GM23338 (cell line): ENCODE measurements around the gene AOAH. TPM values are rescaled to one million over a fixed set of nuclear protein-coding genes. Genes with fewer than 3 reads are reported as not detected.

ENCODE experiments used
- ATAC-seq: fragments of 200-7000 bp; cut with Tn5 transposase; 3 replicates; pipeline ENCODE4 v1.9.1; 2020
- DNase-seq: peaks from one replicate; pipeline ENCODE4 v3.0.0-alpha.2; 2015; ENCODE audit warnings: low spot score
- H2AFZ ChIP-seq: fragments of 200-600 bp; sonication (generic); 2 replicates; pipeline ENCODE4 v1.8.0; 2016; ENCODE audit warnings: antibody characterized with exemption, mild to moderate bottlenecking, moderate library complexity
- H3F3A ChIP-seq: fragments of 200-600 bp; sonication (generic); replicated peaks from 2 replicates; pipeline ENCODE4 v1.8.0; 2017; ENCODE audit warnings: antibody characterized with exemption, mixed run types, low read depth
- H3K27ac ChIP-seq: fragments of 200-600 bp; sonication (generic); 2 replicates; pipeline ENCODE4 v1.6.1; 2016; ENCODE audit warnings: low read depth
- H3K27me3 ChIP-seq: fragments of 200-600 bp; sonication (generic); 2 replicates; pipeline ENCODE4 v1.8.0; 2016; ENCODE audit warnings: mild to moderate bottlenecking, mixed run types, moderate library complexity; ENCODE audit not compliant: insufficient read depth
- H3K36me3 ChIP-seq: fragments of 200-600 bp; sonication (generic); 2 replicates; pipeline ENCODE4 v1.8.0; 2016; ENCODE audit warnings: mild to moderate bottlenecking; ENCODE audit not compliant: insufficient read depth
- H3K4me1 ChIP-seq: fragments of 200-600 bp; sonication (generic); 2 replicates; pipeline ENCODE4 v1.8.0; 2016; ENCODE audit warnings: mild to moderate bottlenecking, moderate library complexity; ENCODE audit not compliant: insufficient read depth
- H3K4me2 ChIP-seq: fragments of 200-600 bp; sonication (generic); 2 replicates; pipeline ENCODE4 v1.7.1; 2017; ENCODE audit warnings: mixed run types
- H3K4me3 ChIP-seq: fragments of 200-600 bp; sonication (generic); 2 replicates; pipeline ENCODE4 v1.6.1; 2016; ENCODE audit warnings: mixed run types
- H3K79me2 ChIP-seq: fragments of 200-600 bp; sonication (generic); replicated peaks from 2 replicates; pipeline ENCODE4 v1.8.0; 2017; ENCODE audit warnings: mild to moderate bottlenecking; ENCODE audit not compliant: insufficient read depth
- H3K9me2 ChIP-seq: fragments of 200-600 bp; sonication (generic); 2 replicates; pipeline ENCODE4 v1.8.0; 2017; ENCODE audit not compliant: insufficient read depth
- H4K20me1 ChIP-seq: fragments of 200-600 bp; sonication (generic); replicated peaks from 2 replicates; pipeline ENCODE4 v1.8.0; 2017; ENCODE audit warnings: mild to moderate bottlenecking; ENCODE audit not compliant: insufficient read depth
- H3K27ac Mint-ChIP-seq: 2 replicates; pipeline ENCODE4 v1.8.0; 2020; ENCODE audit warnings: inconsistent platforms, mild to moderate bottlenecking, moderate library complexity, mixed read lengths
- H3K27me3 Mint-ChIP-seq: 3 replicates; pipeline ENCODE4 v1.8.0; 2022; ENCODE audit warnings: low read depth, mild to moderate bottlenecking, moderate library complexity, mixed read lengths, inconsistent platforms; ENCODE audit not compliant: insufficient read depth, poor library complexity
- H3K36me3 Mint-ChIP-seq: 3 replicates; pipeline ENCODE4 v1.8.0; 2021; ENCODE audit warnings: low read depth, mild to moderate bottlenecking, inconsistent platforms, moderate library complexity, mixed read lengths
- H3K4me1 Mint-ChIP-seq: 3 replicates; pipeline ENCODE4 v1.8.0; 2020; ENCODE audit warnings: mild to moderate bottlenecking, inconsistent platforms, mixed read lengths
- H3K4me3 Mint-ChIP-seq: 3 replicates; pipeline ENCODE4 v1.8.0; 2021; ENCODE audit warnings: moderate library complexity, mild to moderate bottlenecking, inconsistent platforms, mixed read lengths
- H3K9me3 Mint-ChIP-seq: 3 replicates; pipeline ENCODE4 v1.8.0; 2020; ENCODE audit warnings: moderate library complexity, mild to moderate bottlenecking, inconsistent platforms, mixed read lengths
- JUNB ChIP-seq: IDR thresholded peaks from one replicate; pipeline ENCODE4 v1.6.1; 2016; ENCODE audit warnings: antibody characterized with exemption; ENCODE audit not compliant: unreplicated experiment
- NANOG ChIP-seq: IDR thresholded peaks from 2 replicates; pipeline ENCODE4 v1.6.1; 2016; ENCODE audit warnings: antibody characterized with exemption, borderline replicate concordance
- REST ChIP-seq: IDR thresholded peaks from one replicate; pipeline ENCODE4 v1.6.1; 2018; ENCODE audit warnings: antibody characterized with exemption; ENCODE audit not compliant: unreplicated experiment
- STAT1 ChIP-seq: IDR thresholded peaks from one replicate; pipeline ENCODE4 v1.6.1; 2016; ENCODE audit warnings: antibody characterized with exemption; ENCODE audit not compliant: unreplicated experiment
- ZNF462 ChIP-seq: fragments of 250-450 bp; sonication (Bioruptor Pico); IDR thresholded peaks from 2 replicates; pipeline ENCODE4 v1.5.0; 2020; ENCODE audit warnings: mild to moderate bottlenecking, moderate library complexity
- polyA plus RNA-seq: library from polyadenylated mRNA; unstranded; fragments of >200 nt; fragmentation: Nextera tagmentation; extraction: Ambion mirVana; gene quantifications from 2 replicates; pipeline ENCODE4 v1.2.1, GENCODE V29; 2016
- total RNA-seq: library from RNA; depleted of rRNA; stranded (reverse); fragments of >200 nt; shearing (Covaris generic); gene quantifications from 2 replicates; pipeline ENCODE4 v1.2.3, GENCODE V29; 2014

Gene AOAH
- total and polyA plus RNA-seq, 2 experiments from 2014 or later, result not detected

DNA sequence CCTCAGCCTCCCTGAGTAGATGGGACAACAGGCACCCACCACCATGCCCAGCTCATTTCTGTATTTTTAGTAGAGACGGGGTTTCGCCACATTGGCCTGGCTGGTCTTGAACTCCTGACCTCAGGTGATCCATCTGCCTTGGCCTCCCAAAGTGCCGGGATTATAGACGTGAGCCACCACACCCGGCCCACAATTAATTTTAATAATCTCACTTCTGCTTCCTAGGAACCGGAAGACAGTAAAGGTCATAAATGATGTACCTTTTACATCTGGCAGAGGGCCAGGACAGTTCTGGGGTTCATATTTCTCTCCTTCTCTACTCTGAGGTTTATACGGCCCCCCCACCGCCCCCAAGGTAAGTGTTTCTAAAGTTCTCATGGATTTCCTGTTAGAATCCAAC lies 31.2 kb upstream of the AOAH start (continued):
- TF ChIP-seq ZNF462 (CRISPR knock-in tag), result no peak

GRCh38 chr7:36752026-36752711 lies 27.9 kb upstream of the AOAH start:
- no peak overlapping the region for H3K4me2 ChIP-seq
- H3K9me2 ChIP-seq, result 0 out of 2 replicates have a peak, but pooled peaks cover 5% of the 10 kb centered on the region
- no peak overlapping the region for H2AFZ ChIP-seq
- no peaks in the 10 kb centered on the region for H3K9me3 Mint-ChIP-seq
- no peak for DNase-seq
- no peaks in the 10 kb centered on the region for H3F3A ChIP-seq
- no peaks in the 10 kb centered on the region for H3K36me3 Mint-ChIP-seq
- no peaks in the 10 kb centered on the region for H3K27me3 Mint-ChIP-seq
- peaks cover 4% of the 10 kb centered on the region; the same call in 1 of the 3 replicates for H3K4me1 Mint-ChIP-seq
- no peak overlapping the region for H3K27ac Mint-ChIP-seq
- no peaks in the 10 kb centered on the region for H3K27me3 ChIP-seq
- no peaks in the 10 kb centered on the region for H3K4me1 ChIP-seq
- H3K36me3 ChIP-seq, result no peaks in the 10 kb centered on the region
- H4K20me1 ChIP-seq, result no peaks in the 10 kb centered on the region
- no peak overlapping the region for H3K27ac ChIP-seq
- no peak overlapping the region for H3K4me3 ChIP-seq
- ATAC-seq, result no peak
- H3K4me3 Mint-ChIP-seq, result no peak overlapping the region
- no peaks in the 10 kb centered on the region for H3K79me2 ChIP-seq
- TF ChIP-seq ZNF462 (CRISPR knock-in tag) (no peak), JUNB (no peak), NANOG (no peak), REST (no peak), STAT1 (no peak)
